ENCODE data around the gene AKR7A3.

DNA sequence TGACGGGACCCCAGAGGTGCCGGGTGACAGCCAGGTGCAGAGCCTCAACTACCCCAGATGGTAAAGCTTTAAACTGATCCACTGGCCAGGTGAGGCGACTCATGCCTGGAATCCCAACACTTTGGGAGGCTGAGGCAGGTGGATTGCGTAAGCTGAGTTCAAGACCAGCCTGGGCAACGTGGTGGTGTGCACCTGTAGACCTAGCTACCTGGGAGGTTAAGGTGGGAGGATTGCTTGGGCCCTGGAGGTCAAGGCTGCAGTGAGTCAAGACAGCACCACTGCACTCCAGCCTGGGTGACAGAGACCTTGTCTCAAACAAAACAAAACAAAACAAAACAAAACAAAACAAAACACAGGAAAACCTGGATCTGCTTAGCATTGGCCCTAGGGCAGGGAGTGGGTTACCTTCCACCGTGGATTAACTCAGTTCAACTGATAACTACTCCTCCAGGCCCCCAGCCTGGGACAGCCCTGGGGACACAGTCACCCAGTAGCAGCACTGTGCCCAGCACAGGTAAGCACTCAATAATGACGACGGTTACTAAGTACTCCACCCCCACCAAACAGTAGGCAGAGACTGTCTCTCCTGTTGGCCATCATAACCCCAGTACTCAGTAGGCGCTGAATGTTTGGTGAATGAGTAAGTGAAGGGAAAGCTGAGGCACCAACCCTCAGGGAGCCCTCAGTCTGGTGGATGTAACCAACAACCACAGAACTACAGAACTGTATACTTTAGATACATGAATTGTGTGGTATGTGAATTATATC is 45.2 kb upstream of the AKR7A3 start:
- TF ChIP-seq, protein P1, sequence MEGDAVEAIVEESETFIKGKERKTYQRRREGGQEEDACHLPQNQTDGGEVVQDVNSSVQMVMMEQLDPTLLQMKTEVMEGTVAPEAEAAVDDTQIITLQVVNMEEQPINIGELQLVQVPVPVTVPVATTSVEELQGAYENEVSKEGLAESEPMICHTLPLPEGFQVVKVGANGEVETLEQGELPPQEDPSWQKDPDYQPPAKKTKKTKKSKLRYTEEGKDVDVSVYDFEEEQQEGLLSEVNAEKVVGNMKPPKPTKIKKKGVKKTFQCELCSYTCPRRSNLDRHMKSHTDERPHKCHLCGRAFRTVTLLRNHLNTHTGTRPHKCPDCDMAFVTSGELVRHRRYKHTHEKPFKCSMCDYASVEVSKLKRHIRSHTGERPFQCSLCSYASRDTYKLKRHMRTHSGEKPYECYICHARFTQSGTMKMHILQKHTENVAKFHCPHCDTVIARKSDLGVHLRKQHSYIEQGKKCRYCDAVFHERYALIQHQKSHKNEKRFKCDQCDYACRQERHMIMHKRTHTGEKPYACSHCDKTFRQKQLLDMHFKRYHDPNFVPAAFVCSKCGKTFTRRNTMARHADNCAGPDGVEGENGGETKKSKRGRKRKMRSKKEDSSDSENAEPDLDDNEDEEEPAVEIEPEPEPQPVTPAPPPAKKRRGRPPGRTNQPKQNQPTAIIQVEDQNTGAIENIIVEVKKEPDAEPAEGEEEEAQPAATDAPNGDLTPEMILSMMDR (conservative IDR thresholded peaks at IDR 0.05) = no peak
- TF ChIP-seq ZFX (IDR thresholded peaks at IDR 0.05) = no peak
